T-helper 17 cell (primary cell): ENCODE data around the gene TXNDC2. TPM values are rescaled to one million over a fixed set of nuclear protein-coding genes. Genes with fewer than 3 reads are reported as not detected.
"Not testable (repeated sequence)": the region's sequence is repeated elsewhere in the genome, so short reads cannot be mapped to it uniquely, and the experiment has no call there.

Experiments
- ATAC-seq: fragments of 150-1000 bp; cut with Tn5 transposase; 2 replicates; pipeline ENCODE4 v1.10.0; 2021; ENCODE audit warnings: mild to moderate bottlenecking, moderate library complexity
- DNase-seq, 3 donors: peaks; one replicate each; pipeline versions ENCODE4 v3.0.0 to v3.0.0-alpha.2; 2020 to 2021
- H3K9me3 ChIP-seq: one replicate; pipeline ENCODE4 v1.7.0; 2013; ENCODE audit warnings: low read length, mild to moderate bottlenecking; ENCODE audit not compliant: control insufficient read depth, poor library complexity, severe bottlenecking
- H3K27ac Mint-ChIP-seq: one replicate; pipeline ENCODE4 v1.8.0; 2022; ENCODE audit warnings: mild to moderate bottlenecking, moderate library complexity, mixed read lengths
- H3K27me3 Mint-ChIP-seq: one replicate; pipeline ENCODE4 v1.8.0; 2022; ENCODE audit warnings: mixed read lengths
- H3K36me3 Mint-ChIP-seq: one replicate; pipeline ENCODE4 v1.8.0; 2022; ENCODE audit warnings: low read depth, mixed read lengths
- H3K4me1 Mint-ChIP-seq: one replicate; pipeline ENCODE4 v1.8.0; 2022; ENCODE audit warnings: mild to moderate bottlenecking, mixed read lengths
- H3K4me3 Mint-ChIP-seq: one replicate; pipeline ENCODE4 v1.8.0; 2022; ENCODE audit warnings: mild to moderate bottlenecking, moderate library complexity, mixed read lengths
- total RNA-seq, 4 donors: library from RNA in 2 of 4; stranded (reverse) in 2 of 4; gene quantifications; one replicate each; pipeline ENCODE4 v1.2.3 and lab custom pipeline; 2022 to 2026

Gene TXNDC2
- total RNA-seq, 2 donors from 2014 or later: not detected

DNA sequence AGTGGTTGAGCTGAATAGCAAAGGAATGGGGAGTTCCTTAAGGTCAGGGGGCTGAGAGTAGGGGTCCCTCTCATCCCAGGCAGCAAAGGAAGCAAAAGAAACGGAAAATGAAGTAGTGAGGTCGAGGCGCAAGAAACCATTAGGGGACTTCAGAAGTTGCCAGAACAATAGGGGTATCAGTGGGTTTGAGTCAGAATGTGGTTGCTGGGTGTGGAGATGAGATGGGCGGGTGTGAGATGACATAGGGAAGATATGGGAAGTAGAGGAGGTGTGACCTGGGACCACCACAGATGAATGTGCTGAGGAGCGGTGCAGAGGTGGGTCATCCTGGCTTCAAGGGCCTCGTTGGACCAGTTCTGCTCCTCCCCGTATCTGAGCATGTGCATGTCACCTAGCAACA, 14.9 kb downstream of the TXNDC2 start:
- peaks cover 23% of the 10 kb centered on the region for H3K27me3 Mint-ChIP-seq
- no peak overlapping the region for H3K27ac Mint-ChIP-seq
- H3K36me3 Mint-ChIP-seq: no peaks in the 10 kb centered on the region
- no peaks in the 10 kb centered on the region for H3K9me3 ChIP-seq
- ATAC-seq (no peak), DNase-seq (no peak)
- H3K4me1 Mint-ChIP-seq: peaks cover 3% of the 10 kb centered on the region
- no peak overlapping the region for H3K4me3 Mint-ChIP-seq

DNA sequence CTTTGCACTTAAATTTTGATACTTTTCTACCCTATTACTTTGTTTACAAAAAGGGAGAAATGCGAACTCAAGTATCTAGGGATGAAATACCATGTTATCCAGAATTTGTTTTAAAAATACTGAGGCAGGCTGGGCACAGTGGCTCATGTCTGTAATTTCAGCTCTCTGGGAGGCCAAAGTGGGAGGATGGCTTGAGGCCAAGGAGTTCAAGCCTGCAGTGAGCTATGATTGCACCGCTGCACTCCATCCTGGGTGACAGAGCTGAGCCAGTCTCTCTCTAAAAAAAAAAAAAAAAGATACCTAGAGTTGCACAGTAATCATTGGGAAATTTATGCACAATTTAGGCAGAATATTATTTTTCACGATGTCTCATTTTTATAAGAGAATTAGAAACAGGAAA, 15.6 kb downstream of the TXNDC2 start:
- DNase-seq (no peak), ATAC-seq (no peak)
- Mint-ChIP-seq H3K27ac (no peak overlapping the region), H3K4me3 (no peak overlapping the region), H3K36me3 (no peaks in the 10 kb centered on the region), H3K27me3 (peaks cover 30% of the 10 kb centered on the region), H3K4me1 (peaks cover 3% of the 10 kb centered on the region)
- no peaks in the 10 kb centered on the region for H3K9me3 ChIP-seq

DNA sequence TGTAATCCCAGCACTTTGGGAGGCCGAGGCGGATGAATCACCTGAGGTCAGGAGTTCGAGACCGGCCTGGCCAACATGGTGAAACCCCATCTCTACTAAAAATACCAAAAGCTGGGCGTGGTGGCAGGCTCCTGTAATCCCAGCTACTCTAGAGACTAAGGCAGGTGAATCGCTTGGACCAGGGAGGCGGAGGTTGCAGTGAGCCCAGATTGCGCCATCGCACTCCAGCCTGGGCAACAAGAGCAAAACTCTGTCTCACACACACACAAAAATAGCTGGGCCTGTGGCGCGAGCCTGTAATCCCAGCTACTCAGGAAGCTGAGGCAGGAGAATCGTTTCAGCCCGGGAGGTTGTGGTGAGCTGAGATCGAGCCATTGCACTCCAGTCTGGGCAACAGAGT, 16.5 kb downstream of the TXNDC2 start:
- H3K27ac Mint-ChIP-seq, H3K4me1 Mint-ChIP-seq, DNase-seq, H3K4me3 Mint-ChIP-seq, H3K9me3 ChIP-seq, ATAC-seq, H3K36me3 Mint-ChIP-seq: not testable (repeated sequence)
- H3K27me3 Mint-ChIP-seq: peaks cover 39% of the 10 kb centered on the region

DNA sequence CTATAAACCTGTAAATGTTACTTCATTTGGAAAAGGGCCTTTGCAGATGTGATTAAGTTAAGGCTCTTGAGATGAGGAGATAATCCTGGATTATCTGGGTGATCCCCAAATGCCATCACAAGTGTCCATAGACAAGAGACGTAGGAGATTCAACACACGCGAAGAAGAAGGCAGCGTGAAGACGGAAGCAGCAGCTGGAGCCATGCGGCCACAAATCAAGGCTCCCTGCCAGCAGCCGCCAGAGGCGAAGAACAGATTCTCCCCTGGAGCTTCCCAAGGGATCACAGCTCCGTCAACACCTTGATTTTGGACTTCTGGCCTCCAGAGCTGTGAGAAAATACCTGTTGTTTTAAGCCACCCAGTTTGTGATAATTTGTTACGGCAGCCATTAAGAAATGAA, 17.1 kb downstream of the TXNDC2 start:
- no peak overlapping the region for H3K4me3 Mint-ChIP-seq
- H3K36me3 Mint-ChIP-seq: no peaks in the 10 kb centered on the region
- H3K27ac Mint-ChIP-seq: no peak overlapping the region
- H3K27me3 Mint-ChIP-seq: peaks cover 42% of the 10 kb centered on the region
- DNase-seq (no peak), ATAC-seq (no peak)
- H3K9me3 ChIP-seq: no peaks in the 10 kb centered on the region
- peaks cover 3% of the 10 kb centered on the region for H3K4me1 Mint-ChIP-seq

DNA sequence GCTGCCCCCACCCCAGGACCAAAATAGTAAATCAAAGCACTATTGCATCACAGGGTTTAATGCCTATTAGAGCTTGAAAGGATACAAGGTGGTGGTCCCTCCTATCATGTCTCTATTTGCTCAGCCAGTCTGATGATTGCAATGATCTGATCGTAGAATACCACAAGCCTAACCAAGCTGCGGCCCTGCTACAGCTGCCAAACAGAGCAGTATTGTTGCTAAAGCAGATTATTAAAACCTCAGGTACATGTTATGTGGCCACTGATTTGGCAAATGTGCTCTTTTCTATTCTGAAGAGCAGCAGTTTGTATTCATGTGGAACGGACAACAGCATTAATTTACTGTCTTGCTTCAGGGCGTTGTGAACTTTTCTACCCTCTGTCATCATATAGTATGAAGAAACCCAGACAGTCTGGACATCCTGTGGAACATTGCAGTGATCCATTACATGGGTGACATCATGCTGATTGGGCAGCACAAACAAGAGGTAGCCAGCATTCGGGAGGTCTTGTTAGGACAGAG, 19.7 kb downstream of the TXNDC2 start:
- H3K9me3 ChIP-seq: no peaks in the 10 kb centered on the region
- H3K4me3 Mint-ChIP-seq: no peak overlapping the region
- peaks cover 47% of the 10 kb centered on the region for H3K27me3 Mint-ChIP-seq
- peaks cover 2% of the 10 kb centered on the region for H3K36me3 Mint-ChIP-seq
- no peak for DNase-seq
- no peak for ATAC-seq
- no peak overlapping the region for H3K27ac Mint-ChIP-seq
- peaks cover 2% of the 10 kb centered on the region for H3K4me1 Mint-ChIP-seq

DNA sequence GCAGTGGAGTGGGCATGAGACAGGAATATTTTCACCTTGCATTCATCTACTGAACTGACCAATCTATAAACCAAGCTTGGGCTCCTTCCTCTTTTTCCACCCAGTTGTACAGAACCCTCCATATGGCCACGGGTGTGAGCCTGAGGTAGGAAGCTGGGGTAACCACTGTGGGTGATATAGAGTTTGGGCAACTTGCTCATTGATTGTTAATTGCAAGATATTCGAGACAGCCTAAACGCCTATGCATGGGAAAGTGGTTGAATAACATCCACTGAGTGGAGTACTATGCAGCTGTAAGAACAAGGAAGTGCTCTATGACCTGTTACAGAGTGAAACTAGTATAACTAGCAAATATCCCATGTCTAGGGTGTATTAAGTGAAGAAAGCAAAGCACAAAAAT, 20.7 kb downstream of the TXNDC2 start:
- ATAC-seq: no peak
- Mint-ChIP-seq H3K36me3 (peaks cover 2% of the 10 kb centered on the region), H3K27me3 (peaks cover 47% of the 10 kb centered on the region), H3K4me3 (no peak overlapping the region), H3K4me1 (peaks cover 2% of the 10 kb centered on the region), H3K27ac (no peak overlapping the region)
- no peak for DNase-seq
- H3K9me3 ChIP-seq: no peaks in the 10 kb centered on the region

DNA sequence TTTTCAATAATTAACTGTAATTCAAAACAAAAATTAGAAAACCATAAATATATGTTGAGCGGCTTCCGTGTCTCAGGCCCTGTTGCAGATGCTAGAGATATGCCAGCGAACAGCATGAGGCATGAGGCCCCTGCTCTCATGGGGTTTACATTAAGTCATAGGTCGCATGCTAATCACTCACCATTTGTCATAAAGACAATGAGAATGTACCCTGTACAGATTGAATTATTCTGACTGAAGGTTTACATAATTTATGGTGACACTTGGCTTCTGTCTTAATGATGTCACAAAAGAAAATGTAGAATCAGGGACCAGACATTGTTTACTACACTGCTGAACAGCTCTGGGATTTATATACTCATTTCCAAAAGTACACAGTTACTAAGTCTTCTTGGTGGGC, 22.1 kb downstream of the TXNDC2 start:
- H3K9me3 ChIP-seq: no peaks in the 10 kb centered on the region
- H3K36me3 Mint-ChIP-seq: peaks cover 2% of the 10 kb centered on the region
- H3K4me1 Mint-ChIP-seq: peaks cover 2% of the 10 kb centered on the region
- no peak for DNase-seq
- H3K4me3 Mint-ChIP-seq: no peak overlapping the region
- no peak for ATAC-seq
- peaks cover 47% of the 10 kb centered on the region for H3K27me3 Mint-ChIP-seq
- H3K27ac Mint-ChIP-seq: no peak overlapping the region

DNA sequence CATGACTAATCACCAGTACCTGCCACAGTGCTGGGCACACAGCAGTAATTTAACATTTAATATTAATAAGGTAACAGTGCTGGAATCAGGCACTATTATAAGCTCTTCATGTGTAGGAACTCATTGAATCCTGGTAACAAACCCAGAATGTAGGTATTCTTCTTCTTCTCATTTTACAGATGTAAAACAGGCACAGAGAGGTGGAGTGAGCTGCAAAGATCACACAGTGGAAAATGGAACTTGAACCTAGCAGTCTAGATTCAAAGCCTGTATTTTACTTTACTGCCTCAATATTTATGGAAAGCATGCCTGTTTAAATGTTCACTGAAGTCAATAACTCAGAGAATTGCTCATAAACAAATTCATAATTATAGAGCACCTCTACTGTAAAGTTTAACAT, 24.3 kb downstream of the TXNDC2 start:
- DNase-seq (no peak), ATAC-seq (no peak)
- no peak overlapping the region for H3K27ac Mint-ChIP-seq
- no peaks in the 10 kb centered on the region for H3K9me3 ChIP-seq
- H3K36me3 Mint-ChIP-seq: peaks cover 2% of the 10 kb centered on the region
- H3K4me3 Mint-ChIP-seq: no peak overlapping the region
- H3K27me3 Mint-ChIP-seq: peaks cover 42% of the 10 kb centered on the region
- H3K4me1 Mint-ChIP-seq: peaks cover 6% of the 10 kb centered on the region

DNA sequence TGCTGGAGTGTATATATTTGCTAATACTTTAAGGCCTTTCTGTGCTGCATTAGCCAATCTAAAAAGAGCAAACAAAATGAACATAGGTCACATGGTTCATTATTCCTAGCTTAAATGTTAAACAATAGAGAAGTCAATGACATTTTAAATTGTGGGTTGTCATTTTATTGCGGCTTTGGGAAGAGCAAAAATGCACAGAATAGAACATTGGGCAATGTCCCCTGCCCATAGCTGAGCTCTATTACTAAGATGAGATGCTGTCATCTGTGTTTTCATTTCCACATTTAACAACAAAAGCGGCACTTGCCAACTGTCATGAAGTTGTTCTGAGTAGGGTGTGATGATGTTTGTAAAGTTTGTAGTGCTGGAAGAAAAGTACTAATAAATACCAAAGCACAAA, 24.9 kb downstream of the TXNDC2 start:
- H3K27me3 Mint-ChIP-seq: peaks cover 39% of the 10 kb centered on the region
- DNase-seq (no peak), ATAC-seq (no peak)
- H3K4me3 Mint-ChIP-seq: no peak overlapping the region
- H3K36me3 Mint-ChIP-seq: peaks cover 2% of the 10 kb centered on the region
- peaks cover 12% of the 10 kb centered on the region for H3K4me1 Mint-ChIP-seq
- no peaks in the 10 kb centered on the region for H3K9me3 ChIP-seq
- H3K27ac Mint-ChIP-seq: no peak overlapping the region

DNA sequence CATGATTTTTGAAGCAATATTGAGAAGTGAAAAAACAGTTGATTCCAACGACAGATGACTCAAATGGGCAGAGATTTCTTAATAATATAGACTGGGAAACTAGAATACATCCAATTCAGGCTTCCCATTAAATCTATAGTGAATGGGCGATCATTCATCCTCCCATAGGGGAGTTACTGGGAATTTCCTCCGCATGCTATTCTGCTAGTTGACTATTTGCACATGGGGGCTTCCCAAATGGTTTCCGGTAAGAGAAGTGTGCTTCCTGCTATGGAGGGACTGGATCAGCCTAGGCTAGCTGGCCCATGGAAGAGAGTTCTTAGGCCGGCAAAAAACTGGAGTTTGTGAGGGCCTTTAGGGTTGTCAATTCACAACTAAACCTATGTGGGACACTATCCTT, 25.5 kb downstream of the TXNDC2 start:
- peaks cover 2% of the 10 kb centered on the region for H3K36me3 Mint-ChIP-seq
- peaks cover 34% of the 10 kb centered on the region for H3K27me3 Mint-ChIP-seq
- no peak overlapping the region for H3K27ac Mint-ChIP-seq
- no peaks in the 10 kb centered on the region for H3K9me3 ChIP-seq
- peaks cover 18% of the 10 kb centered on the region for H3K4me1 Mint-ChIP-seq
- no peak for ATAC-seq
- no peak overlapping the region for H3K4me3 Mint-ChIP-seq
- DNase-seq: no peak

DNA sequence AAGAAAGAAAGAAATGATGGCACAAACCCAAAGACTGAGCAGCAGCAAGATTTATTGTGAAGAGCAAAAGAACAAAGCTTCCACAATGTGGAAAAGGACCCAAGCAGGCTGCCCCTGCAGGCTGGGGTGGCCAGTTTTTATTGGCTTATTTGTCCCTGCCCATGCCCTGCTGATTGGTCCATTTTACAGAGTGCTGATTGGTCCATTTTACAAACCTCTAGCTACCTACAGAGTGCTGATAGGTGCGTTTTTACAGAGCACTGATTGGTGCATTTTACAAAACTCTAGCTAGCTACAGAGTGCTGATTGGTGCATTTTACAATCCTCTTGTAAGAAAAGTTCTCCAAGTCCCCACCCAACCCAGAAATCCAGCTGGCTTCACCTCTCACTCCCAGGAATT, 26.5 kb downstream of the TXNDC2 start:
- H3K36me3 Mint-ChIP-seq, H3K4me3 Mint-ChIP-seq, ATAC-seq, DNase-seq, H3K27ac Mint-ChIP-seq, H3K9me3 ChIP-seq: not testable (repeated sequence)
- Mint-ChIP-seq H3K4me1 (peaks cover 22% of the 10 kb centered on the region), H3K27me3 (peaks cover 23% of the 10 kb centered on the region)

DNA sequence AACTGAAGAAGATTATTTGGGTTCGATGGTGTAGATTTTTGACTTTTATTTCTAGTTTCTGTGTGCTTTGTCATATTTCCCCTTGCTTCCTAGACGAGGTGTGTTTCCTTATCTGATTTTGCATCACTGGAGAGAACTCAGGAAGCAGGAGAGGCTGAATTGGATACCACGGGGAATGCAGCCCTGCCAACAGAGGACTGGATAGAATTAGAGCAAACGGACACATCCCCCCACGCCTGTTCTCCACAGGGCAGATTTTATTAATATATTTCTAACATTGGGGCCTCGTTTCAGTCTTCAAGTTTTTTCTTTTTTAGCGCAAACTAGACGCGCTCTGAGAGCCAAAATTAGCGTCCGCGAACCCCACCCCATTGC, 27.4 kb downstream of the TXNDC2 start:
- Mint-ChIP-seq H3K4me3 (peak overlapping the region; percentile 90), H3K27me3 (peaks cover 17% of the 10 kb centered on the region), H3K4me1 (peaks cover 22% of the 10 kb centered on the region), H3K27ac (peak overlapping the region; percentile 88), H3K36me3 (peaks cover 2% of the 10 kb centered on the region)
- H3K9me3 ChIP-seq: no peaks in the 10 kb centered on the region
- DNase-seq (no peak), ATAC-seq (no peak)

DNA sequence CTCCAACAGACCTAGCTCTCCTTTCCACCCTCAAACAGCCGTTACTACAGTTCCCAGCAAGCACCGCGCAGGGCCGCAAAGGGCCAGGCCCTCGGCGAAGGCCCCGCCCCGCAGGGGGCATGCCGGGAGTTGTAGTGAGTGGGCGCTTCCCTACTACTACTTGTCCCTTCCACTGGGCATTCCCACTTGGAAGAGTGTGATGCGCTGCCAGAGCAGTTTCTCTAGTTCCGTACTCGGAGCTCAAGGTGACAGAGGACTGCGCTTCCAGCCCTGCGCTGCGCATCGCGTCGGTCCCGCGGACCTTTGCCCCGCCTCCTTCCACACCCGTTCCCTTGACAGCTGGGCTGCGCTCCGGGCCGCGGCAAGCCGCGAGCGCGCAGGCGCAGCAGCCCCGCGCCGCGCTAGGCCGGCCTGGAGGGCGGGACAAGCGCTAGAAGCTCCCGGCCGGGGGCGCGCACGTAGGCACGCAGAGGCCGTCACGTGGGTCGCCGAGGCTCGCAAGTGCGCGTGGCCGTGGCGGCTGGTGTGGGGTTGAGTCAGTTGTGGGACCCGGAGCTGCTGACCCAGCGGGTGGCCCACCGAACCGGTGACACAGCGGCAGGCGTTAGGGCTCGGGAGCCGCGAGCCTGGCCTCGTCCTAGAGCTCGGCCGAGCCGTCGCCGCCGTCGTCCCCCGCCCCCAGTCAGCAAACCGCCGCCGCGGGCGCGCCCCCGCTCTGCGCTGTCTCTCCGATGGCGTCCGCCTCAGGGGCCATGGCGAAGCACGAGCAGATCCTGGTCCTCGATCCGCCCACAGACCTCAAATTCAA, 28.0 kb downstream of the TXNDC2 start, which contains the start of gene VAPA:
Gene VAPA, plus strand, starts transcription at position 491 of the 808 bp plus-strand sequence. Its CDS starts 241 bp downstream, at position 732.
- Mint-ChIP-seq H3K36me3 (peaks cover 2% of the 10 kb centered on the region), H3K27ac (peak within 1 kb of the TSS; percentile 92), H3K4me1 (peaks cover 22% of the 10 kb centered on the region), H3K4me3 (peak within 1 kb of the TSS; percentile 90), H3K27me3 (peaks cover 13% of the 10 kb centered on the region)
- H3K9me3 ChIP-seq: no peaks in the 10 kb centered on the region
- peak; percentile 89 to 91 (median 90) for DNase-seq
- ATAC-seq: peak; percentile 84

DNA sequence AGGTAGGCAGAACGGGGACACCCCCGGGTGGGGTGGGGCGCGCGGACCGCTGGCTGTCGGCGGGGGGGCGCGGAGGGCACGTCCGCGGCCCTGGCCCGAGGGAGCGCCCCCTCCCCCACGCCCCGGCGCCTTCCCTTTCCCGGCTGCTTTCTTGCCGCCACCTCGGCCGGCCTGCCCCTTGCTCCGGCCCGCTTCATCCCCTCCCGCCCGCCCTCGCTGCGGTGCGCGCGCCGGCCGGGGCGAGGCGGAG, 28.5 kb downstream of the TXNDC2 start:
- peaks cover under 1% of the 10 kb centered on the region for H3K36me3 Mint-ChIP-seq
- peak overlapping the region; percentile 90 for H3K4me3 Mint-ChIP-seq
- H3K27ac Mint-ChIP-seq: peak overlapping the region; percentile 88
- H3K4me1 Mint-ChIP-seq: peaks cover 20% of the 10 kb centered on the region
- H3K27me3 Mint-ChIP-seq: peaks cover 8% of the 10 kb centered on the region
- no peak for ATAC-seq
- no peak for DNase-seq
- no peaks in the 10 kb centered on the region for H3K9me3 ChIP-seq
